Measurements from ENCODE around the gene PWWP2B. TPM values are rescaled to one million over a fixed set of nuclear protein-coding genes. Genes with fewer than 3 reads are reported as not detected.

Gene PWWP2B
- total RNA-seq, 1 donor from 2014 or later = 9.1 TPM

DNA sequence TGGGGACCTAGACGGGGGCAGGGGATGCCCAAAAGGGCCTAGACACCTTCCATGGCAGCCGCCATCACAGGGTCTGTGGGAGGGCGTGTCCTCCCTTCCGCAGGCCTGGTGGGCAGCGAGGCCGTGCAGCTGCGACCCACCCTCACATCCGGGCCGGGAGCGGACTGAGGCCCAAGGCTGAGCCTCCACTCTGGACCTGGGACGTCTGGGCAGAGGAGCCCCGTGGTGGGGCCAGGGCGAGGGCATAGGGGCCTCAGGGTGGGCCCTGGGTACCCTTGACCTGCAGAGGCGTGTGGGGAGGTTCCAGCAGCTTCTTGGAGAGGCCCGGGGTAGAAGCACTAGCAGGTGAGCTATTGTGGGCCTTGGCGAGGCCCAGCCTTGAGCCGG lies 49.2 kb downstream of the PWWP2B start:
- no peak for DNase-seq (ENCODE audit: low spot score)

GRCh38 chr10:132446661-132447445 lies 49.9 kb downstream of the PWWP2B start:
- DNase-seq (ENCODE audit: low spot score) = peak; percentile 81

GRCh38 chr10:132447446-132448247 lies 50.6 kb downstream of the PWWP2B start:
- peak; percentile 84 for DNase-seq (ENCODE audit: low spot score)

- DNase-seq (ENCODE audit: low spot score) = no peak
These were observed 51.3 kb downstream of the PWWP2B start for GRCh38 chr10:132448248-132448731.

DNA sequence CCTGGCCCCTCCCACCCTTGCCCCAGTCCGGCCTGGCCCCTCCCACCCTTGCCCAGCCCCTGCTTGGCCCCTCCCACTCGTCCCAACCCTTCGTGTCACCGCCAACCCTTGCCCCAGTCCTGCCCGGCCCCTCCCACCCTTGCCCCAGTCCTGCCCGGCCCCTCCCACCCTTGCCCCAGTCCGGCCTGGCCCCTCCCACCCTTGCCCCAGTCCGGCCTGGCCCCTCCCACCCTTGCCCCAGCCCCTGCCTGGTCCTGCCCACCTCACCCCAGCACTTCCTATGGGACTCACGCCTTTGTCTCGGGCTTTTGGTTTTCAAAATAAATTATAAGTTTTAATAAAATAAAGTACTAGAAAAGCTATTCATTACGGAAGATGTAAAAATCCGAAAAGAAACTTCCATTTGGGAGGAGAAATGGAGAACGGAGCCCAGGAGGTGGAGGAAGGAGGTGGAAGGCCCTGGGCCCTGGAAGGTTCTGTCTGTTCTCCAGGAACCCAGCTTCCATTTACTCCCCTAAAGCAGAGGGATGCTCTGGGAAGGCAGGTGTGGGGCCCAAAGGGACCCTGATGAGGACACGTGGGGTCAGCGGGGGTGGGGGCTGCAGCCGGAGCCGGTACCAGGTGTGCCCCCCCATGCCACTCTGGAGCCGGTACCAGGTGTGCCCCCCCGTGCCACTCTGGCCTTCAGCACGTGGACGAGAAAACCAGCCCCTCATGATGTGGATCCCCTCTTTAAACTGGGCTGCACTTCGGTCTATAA lies 52.2 kb downstream of the PWWP2B start:
- DNase-seq (ENCODE audit: low spot score) = no peak

DNA sequence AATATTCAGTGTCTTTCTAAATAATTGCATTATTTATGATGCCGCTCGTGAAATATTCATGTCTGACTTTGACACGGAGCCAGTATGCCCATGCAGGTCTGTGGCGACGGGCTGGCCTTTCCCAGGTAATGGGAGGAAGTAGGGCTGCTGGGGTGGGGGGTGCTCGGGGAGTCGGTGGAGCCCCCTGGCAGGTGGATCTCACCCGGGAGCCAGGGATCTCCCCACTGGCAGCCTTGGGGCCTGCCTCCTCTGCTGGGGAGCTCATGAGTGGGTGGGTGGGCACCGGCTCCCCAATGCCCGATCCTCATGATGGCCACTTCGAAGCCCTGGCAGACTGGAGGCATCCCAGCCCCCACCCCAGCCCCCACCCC lies 52.8 kb downstream of the PWWP2B start:
- DNase-seq (ENCODE audit: low spot score) = no peak

- DNase-seq (ENCODE audit: low spot score) = no peak
These were observed 53.4 kb downstream of the PWWP2B start for GRCh38 chr10:132450466-132450824.

- DNase-seq (ENCODE audit: low spot score) = no peak
These were observed 54.0 kb downstream of the PWWP2B start for GRCh38 chr10:132450825-132451505.

DNA sequence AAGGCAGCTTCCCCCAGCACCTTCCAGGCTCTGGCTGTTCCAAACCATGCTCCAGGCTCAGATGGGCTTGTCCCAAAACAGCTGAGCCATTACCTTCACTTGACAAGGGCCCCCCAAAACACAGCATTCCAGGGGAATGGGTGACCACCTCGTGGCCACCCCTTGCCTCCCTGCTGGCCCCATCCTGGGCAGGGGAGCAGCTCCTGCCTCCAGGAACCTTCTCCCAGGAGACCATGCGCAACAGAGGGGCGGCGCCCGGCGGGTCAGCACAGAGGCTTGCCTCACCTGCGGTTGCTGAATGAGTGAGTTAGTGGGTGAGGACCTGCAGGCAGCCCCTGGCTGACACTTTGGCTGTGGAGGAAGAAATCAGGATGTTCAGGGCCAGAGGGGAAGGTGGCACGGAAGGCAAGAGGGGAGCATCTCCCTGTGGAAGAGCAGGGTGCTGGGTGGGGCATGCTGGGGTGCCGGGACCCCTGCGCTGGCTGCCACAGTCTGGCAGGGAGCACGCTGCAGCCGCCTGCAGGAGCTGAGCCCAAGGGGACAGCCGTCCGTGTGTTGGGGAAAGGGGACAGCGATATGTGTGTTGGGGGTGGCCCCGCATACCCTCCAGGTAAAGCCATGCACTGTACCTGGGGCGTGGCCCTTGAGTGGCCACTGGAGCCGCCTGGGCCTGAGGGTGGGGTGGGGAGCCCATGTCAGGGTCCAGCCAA lies 54.7 kb downstream of the PWWP2B start:
- DNase-seq (ENCODE audit: low spot score) = no peak

- DNase-seq (ENCODE audit: low spot score) = no peak
These were observed 55.2 kb downstream of the PWWP2B start for GRCh38 chr10:132452216-132452650.

DNA sequence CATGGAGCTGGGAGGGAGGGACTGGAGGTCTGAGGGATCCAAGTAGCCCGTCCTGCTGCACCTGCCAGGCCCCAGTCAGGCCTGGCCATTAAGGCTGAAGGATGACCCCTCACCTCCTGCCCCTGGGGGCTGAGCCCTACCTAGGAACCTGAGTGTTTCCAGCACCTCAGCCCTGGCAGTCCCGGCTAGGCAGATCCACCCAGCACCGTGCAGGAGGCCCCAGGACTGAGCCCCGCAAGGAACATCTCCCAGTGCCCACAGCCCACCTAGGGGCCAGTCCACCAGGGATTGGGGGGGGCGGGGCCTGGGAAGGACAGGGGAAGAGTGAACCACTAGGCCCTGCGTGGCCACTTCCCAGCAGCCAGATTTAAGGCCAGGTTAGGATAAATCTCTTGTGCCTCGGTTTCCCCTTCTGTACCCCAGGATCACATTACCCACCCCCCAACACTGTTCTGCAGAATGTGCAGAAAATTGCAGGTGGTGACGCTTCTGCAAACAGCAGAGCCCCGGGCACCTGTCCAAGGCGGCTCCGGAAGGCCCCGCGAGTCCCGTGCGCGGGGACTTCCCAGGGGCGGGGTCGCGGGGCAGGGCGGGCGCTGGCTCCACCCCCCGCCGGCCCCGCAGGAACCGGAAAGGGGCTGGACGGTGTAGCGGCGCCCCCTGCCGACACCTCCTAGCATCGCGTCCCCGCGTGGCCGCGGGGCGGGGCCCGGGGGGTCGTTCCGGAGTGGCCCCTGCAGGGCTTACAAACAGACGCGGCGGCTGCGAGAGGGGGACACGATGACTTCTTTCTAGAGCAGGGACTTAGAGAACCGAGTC lies 55.9 kb downstream of the PWWP2B start:
- DNase-seq (ENCODE audit: low spot score) = peak; percentile 74

- DNase-seq (ENCODE audit: low spot score) = no peak
These were observed 56.5 kb downstream of the PWWP2B start for GRCh38 chr10:132453470-132453861.

GRCh38 chr10:132454296-132455198 lies 57.5 kb downstream of the PWWP2B start:
- no peak for DNase-seq (ENCODE audit: low spot score)

DNA sequence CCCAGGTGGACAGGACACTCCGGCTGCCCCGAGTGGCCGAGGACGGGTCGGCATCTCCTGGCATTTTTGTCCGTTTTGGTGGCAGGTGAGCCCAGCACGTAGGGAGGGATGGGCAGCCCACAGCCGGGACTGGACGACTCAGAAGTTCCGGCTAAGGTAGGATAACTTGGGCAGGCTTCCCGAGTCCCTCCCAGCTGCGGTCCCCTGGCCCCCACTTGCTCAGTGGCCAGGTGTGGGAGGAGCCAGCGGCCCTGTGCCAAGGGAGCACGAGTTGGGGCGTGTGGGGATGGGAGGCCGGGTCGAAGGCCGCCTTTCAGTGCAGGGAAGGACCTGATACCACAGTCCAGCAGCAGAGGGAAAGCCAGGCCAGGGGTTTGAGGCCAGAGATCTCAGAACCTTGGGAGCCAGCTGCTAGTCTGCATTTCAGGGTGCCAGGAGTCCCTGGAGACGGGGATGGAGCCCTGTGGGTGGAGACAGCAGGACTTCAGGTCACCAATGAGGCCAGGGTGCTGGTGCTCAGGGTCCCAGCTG lies 58.5 kb downstream of the PWWP2B start:
- DNase-seq (ENCODE audit: low spot score) = no peak

DNA sequence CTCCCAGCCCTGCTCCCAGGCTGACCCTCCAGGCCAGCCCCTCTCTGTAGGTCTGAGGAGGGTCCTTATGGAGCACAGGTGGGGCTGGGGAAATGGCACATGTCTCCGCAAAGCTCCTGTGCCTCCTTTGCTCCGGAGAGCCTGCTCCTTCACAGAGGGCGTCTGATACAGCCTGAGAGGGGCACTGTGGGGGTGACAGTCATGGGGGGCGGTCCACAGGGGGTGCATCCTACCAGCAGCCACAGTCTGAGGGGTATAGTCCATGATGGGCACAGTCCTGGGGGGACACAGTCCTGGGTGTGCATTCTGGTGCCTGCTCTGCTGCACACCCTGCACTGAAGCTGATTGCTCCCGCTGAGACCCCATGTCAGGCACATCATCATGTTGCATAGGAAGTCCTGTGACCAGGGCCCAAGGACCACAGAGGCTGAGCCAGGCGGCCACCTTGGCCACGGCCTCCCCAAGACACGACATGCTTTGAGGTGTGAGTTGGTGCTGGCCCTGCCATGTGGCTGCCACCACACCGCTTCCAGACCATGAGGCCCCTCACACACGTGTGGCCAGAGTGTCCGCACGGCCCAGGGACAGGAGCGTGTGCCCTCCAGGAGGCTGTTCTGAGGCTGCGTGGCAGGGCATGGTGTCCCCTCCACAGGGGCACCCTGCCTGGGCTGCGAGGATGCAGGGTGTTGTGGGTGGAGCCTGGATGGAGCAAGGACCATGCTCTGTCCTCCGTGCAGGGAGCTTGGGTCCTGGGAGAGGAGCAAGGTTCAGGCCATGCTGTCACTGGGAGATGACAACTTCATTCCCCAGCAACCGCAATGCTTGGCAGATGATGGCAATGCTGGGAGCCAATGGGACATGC lies 59.2 kb downstream of the PWWP2B start:
- DNase-seq (ENCODE audit: low spot score) = no peak

DNA sequence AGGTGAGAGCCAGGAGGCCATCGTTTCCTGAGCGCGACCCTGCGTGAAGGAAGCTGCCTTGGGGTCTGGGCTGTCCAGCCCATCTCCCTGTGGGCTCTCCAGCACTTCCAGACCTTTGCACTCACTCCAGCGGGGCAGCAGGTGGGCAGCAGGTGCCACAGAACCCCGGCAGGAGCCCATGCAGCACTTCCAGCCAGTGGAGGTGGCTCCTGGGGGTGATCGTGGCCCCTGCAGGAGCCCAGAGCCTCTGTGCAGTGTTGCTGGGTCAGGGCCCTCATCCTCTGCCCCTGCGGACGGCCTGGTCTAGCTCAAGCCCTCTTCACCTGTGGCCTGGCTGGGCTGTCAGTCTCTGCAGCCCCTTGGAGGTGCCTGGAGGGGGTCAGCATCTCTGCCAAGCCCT lies 59.9 kb downstream of the PWWP2B start:
- no peak for DNase-seq (ENCODE audit: low spot score)

GRCh38 chr10:132457328-132458070 lies 60.5 kb downstream of the PWWP2B start:
- DNase-seq (ENCODE audit: low spot score) = no peak

Measured in umbilical cord (tissue), 2 donors.